ENCODE measurements around the gene HDAC10.

The HDAC10 gene, protein sequence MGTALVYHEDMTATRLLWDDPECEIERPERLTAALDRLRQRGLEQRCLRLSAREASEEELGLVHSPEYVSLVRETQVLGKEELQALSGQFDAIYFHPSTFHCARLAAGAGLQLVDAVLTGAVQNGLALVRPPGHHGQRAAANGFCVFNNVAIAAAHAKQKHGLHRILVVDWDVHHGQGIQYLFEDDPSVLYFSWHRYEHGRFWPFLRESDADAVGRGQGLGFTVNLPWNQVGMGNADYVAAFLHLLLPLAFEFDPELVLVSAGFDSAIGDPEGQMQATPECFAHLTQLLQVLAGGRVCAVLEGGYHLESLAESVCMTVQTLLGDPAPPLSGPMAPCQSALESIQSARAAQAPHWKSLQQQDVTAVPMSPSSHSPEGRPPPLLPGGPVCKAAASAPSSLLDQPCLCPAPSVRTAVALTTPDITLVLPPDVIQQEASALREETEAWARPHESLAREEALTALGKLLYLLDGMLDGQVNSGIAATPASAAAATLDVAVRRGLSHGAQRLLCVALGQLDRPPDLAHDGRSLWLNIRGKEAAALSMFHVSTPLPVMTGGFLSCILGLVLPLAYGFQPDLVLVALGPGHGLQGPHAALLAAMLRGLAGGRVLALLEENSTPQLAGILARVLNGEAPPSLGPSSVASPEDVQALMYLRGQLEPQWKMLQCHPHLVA

GRCh38 chr22:50250555-50251476, at the start of gene HDAC10:
Gene HDAC10, minus strand, starts transcription at chr22:50251265. Its CDS starts 233 bp downstream, at chr22:50251032.
- peak; percentile 64 for DNase-seq

DNA sequence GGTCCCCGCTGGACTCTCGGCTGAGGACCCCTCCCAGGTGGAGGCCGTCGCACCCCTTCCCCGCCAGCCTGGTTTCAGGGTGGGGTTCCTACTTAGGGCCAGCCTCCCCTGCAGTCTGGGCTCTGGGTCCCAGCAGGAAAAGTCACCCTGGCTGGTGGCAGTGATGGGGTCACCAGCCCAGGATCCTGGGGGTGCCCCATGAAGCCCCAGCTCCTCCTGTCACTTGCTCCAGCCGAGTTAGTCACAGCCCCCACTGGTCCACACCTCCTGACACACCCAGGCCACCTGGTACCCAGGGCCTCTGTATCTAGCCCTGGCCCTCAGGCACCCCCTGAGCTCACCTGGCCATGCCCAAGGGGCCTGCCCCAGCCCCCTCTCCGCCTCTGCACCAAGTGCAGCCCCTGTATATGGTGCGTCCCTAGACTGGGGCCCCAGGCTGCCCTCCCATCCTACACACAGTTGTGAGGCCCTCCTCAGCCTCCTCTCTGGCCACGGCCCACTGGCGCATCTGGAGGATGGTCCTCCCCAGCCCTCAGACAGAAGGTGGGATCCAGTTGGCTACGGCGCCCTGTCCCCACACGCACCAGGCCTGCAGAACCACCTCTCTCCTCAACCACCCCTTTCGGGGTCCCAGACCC, 49.7 kb upstream of the HDAC10 start:
- DNase-seq: no peak

- DNase-seq: no peak
Observed at GRCh38 chr22:50299785-50300619, 48.9 kb upstream of the HDAC10 start.

DNA sequence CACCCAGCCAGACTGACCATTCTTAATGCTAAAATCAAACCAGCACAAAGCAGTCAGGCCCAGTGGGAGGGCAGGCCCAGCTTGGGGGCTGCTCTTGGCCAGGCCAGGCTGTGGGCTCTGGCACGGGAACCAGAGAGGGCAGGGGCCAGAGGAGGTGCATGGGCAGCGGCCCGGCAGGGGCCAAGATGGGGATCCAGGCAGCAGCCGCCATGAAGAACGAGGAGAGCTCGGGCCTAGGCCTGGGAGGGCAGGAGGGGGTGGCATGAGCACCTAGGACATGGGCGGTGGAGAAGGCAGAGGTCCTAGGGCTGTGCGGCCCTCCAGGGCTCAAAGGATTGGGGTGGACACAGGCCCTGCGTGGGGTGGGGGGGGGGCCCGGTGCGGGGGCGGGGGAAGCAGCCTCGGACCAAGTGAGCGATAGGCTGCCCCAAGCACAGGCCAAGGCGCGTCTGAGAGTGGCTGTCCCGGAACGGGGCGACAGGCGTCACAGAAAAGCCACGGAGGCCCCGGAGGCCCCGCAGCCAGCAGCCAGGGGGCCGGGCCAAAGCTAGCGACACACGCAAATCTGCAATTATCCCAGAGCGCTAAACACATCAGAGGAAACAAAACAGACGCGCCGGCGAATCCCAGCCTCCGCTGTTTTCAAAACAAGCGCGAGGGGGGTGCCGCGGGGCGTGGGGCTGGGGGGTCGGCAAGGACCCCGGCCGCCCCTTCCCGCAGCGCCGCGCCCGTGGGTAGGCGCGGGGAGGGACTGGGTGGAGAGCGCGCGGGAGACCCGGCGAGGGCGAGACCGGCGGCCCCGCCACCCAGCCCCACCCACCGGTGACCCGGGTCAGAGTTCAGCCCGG, 48.1 kb upstream of the HDAC10 start:
- no peak for DNase-seq

GRCh38 chr22:50298266-50298637, 47.2 kb upstream of the HDAC10 start:
- no peak for DNase-seq

DNA sequence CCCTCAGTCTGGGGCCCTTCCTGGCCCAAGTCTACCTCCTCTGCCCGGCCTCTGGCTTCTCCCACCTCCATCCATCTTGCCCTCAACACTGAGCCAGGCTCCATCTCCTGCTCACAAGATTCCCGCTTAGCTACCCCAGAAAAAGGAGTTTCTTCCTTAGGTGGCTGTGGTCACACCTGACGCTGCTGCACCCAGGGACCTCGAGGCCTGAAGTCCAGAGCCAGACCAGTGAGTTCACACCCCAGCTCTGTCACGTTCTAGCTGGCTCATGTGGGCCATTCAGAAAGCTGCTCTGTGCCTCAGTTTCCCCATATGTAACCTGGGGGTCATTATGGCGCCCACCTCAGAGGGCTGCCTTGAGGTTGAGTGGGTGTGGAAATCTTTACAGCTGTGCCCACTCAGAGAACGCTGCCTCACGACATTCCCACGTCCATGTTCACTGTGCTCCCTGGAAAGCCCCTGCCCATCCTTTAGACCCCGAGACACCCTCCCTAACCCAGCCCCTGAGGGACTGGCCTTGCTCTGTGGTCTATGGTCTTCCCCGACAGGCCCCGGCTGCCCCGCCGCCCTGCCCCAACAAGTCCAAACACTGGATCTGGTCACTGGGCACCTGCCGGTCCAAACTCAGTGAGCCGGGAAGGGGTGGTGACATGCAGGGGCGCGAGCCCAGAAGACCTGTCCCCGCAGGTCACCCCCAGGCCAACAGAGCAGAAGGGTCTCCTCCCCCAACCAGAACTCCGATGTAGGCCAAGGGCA, 46.6 kb upstream of the HDAC10 start:
- no peak for DNase-seq

GRCh38 chr22:50296658-50297490, 45.8 kb upstream of the HDAC10 start:
- no peak for DNase-seq

DNA sequence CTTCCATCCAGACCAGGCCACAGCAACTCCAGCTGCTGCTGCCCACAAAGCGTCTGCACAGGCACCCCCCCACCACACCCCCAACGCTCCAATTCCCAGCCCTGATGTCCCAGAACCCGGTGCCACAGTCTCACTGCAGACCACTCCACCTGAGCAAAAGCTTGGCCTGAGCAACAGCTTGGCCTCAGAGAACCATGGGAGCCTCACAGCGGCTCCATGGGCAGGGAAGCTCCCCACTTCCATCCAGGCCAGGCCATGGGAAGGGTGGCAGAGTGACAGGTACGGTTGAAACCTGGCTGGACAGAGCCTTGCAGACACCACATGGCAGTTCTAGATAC, 43.2 kb upstream of the HDAC10 start:
- no peak for DNase-seq

DNA sequence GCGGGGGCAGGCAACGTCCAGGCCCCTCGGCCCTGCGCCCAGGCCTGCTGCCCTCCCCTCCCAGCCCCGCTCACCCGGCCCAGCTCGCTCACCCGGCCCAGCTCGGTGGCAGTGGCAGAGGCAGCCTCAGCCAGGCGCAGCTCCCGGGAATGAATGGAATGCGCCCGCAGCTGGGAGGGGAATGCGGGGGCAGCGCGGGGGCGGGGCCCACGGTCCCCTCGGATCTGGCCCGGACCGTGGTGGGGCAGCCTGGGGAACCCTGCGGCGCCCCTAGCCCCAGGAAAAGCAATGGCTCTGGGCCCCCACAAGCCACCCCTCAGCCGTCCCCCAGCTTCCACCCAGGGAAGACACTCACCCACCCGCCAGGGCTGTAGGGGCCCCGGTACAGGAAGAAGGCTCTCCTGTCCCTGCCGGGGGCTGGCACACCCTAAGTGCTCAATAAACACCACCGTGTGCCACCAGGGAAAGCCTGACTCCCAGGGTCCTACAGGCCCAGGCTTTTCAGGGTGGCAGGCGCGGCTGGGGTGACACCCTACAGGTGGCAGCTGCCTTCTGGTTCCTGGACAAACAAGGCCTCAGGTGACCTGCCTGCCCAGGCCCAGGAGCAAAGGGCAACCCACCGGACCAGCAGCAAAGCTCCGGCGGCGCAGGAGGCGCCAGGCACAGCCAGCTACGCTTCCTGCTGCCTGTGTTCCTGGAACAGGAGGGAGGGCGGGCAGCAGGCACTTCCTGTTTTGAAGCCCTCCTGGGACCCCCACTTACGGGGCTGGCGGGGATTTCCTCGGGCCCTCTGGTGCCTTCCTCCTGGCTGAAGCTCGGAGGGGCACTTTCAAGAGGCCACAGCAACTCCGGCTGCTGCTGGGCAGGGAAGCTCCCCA, 42.6 kb upstream of the HDAC10 start:
- DNase-seq: no peak

DNA sequence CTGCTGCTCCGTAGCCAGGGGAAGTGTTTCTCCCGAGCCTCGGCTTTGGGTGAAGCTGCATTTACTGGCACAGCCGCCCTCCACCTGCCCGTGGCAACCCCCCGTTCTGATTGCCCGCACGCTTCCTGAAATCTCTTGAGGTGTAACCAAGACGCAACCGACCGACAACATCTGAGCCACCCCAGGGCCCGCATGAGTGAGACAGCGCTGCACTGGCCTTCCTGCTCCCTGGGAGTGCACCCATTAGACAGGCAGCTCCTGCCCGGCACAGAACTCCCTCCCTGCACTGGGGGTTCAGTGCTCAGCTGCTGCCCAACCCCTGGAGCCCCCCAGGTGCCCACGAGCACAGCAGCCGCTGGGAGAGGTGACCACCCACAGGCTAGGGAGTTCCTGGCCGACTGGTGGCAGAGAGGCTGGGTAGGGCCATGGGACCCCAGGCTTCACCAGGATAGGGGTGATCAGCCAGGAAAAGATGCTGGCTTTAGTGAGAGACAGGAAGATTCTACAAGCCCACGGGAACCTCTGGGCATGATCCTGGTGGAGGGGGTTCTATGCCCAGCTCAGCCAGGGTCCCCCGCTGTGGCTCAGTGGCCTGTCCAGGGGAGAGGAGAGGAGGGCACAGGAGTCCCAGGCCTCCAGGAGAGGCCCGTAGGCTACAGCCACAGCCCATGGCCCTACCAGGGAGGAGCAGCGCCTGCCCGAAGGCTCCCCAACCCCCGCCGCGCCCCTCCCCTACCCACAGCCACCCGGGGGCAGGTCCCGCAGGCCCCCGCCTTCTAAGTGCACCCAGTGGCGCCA, 41.8 kb upstream of the HDAC10 start:
- DNase-seq: no peak

DNA sequence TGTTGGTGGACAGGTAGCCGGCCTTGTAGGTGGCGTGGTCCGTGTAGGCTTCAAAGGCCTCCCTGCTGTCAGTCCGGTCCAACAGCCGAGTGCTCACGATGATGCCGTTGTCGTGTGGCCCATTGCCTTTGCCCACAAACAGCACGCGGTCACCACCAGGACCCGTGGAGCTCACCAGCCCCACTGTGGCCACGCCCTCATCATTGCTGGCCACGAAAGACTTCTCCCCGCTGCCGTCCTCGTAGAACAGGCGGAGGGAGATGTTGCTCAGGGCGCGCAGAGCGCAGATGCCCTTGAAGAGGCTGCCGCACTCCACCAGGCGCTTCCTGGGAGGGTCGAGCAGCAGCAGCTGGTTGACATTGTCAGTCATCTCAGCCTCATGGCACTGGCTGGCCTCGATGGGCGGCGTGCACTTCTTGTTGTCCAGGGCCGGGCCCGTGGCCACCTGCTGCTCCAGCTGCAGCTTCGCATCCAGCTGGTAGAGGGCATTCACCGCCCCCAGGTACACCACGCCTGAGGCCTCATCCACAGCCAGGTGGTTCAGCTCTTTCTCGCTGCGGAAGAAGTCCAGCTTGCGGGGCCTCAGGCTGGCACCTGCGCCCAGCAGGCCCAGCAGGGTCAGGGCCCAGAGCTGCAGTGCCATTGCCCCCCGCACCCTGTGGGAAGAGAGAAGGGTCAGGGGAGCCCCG, 39.0 kb upstream of the HDAC10 start:
- DNase-seq: peak; percentile 37

GRCh38 chr22:50289151-50289941, 38.3 kb upstream of the HDAC10 start:
- no peak for DNase-seq

GRCh38 chr22:50287731-50288130, 36.7 kb upstream of the HDAC10 start:
- no peak for DNase-seq

- DNase-seq: no peak
Observed at GRCh38 chr22:50286701-50287318, 35.7 kb upstream of the HDAC10 start.

DNA sequence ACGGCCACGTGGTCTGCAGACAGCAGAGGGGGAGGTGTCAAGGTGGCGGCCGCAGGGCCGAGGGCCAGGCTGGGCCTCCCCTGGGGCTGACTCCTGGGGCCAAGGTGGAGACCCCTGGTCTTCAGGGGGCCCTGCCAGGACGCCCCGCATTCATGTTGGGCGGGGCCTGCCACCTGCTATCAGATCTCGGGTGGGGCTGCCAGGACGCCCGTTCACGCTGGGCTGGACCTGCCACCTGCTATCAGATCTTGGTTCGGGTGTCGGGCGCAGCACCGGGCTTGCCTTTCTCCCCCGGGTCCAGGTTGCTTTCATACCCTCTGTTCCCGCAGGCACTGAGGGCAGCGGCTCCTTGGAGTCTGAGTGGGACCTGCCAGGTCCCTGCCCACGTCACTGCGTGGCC, 35.2 kb upstream of the HDAC10 start:
- no peak for DNase-seq

Measured in NCI-H345 (cell line).